Measurements from ENCODE around the gene FAM83E. TPM values are rescaled to one million over a fixed set of nuclear protein-coding genes. Genes with fewer than 3 reads are reported as not detected.
A peak's percentile ranks its signal among the peaks of the same experiment; 100 is the strongest.

FAM83E gene
- total and polyA plus RNA-seq, 2 donors (not counting 1 experiment from before 2014, with no cell fraction given), result 0.15 to 4.1 TPM

- intact Hi-C loops (cut with micrococcal nuclease), result loop anchor here (5.0 to 10.0 kb wide), 6 partner anchors 158 to 1367 kb away; partner anchors contain the start of genes C19orf73, EMP3, FLT3LG and INAFM1
- Histone ChIP-seq H3K27me3 (replicated peaks in 1 of 4; ENCODE audit: control extremely low read depth in 1 of 4, control insufficient read depth in 3 of 4, insufficient read depth in 4 of 4, low read length in 3 of 4) (no peaks in the 10 kb centered on the region), H3K4me1 (ENCODE audit: control insufficient read depth in 2 of 2, insufficient read depth in 2 of 2, low read length in 2 of 2) (peaks cover 28 to 31% of the 10 kb centered on the region in 2 donors), H4K20me1 (ENCODE audit: control insufficient read depth, insufficient read depth, low read length, poor library complexity, severe bottlenecking) (peaks cover 20% of the 10 kb centered on the region), H3K27ac (ENCODE audit: low read length in 2 of 2) (peak overlapping the region; percentile 89 to 94), H3K36me3 (replicated peaks in 1 of 2; ENCODE audit: control extremely low read depth in 1 of 2, control insufficient read depth in 1 of 2, extremely low read depth in 1 of 2, insufficient read depth in 2 of 2, low read length in 1 of 2) (no peaks in the 10 kb centered on the region), H2AFZ (ENCODE audit: insufficient read depth, low read depth, low read length, poor library complexity, severe bottlenecking) (no peak overlapping the region), H3K9ac (ENCODE audit: low read length) (no peak overlapping the region), H3K79me2 (ENCODE audit: control insufficient read depth, insufficient read depth, low read length) (peaks cover 57% of the 10 kb centered on the region), H3K4me2 (replicated peaks; ENCODE audit: low read depth, low read length, poor library complexity, severe bottlenecking) (peak overlapping the region; percentile 80), H3K4me3 (ENCODE audit: control extremely low read depth in 1 of 5, extremely low read depth in 1 of 5, insufficient read depth in 1 of 5, low read depth in 2 of 5, low read length in 4 of 5) (no peak overlapping the region), H3K9me3 (ENCODE audit: control extremely low read depth in 1 of 3, control insufficient read depth in 2 of 3, insufficient read depth in 1 of 3, low read length in 2 of 3) (peaks cover 0 to 11% (median 0%) of the 10 kb centered on the region in 3 donors)
- DNase-seq, result no peak
- ChIA-PET POLR2A (no interaction called here), CTCF (interaction anchor here (0.6 to 1.1 kb wide), 4 partner anchors 100 to 289 kb away, joined by 3 to 4 read pairs (median 3); no protein-coding TSS in a partner anchor)
- ATAC-seq (ENCODE audit: low read depth), result no peak
- peaks cover 4% of the 10 kb centered on the region for H3K9me3 Mint-ChIP-seq (ENCODE audit: insufficient read depth)
- no peaks in the 10 kb centered on the region for H3K27me3 Mint-ChIP-seq
- 95% methylated on average over 22 of the region's 33 CpGs for WGBS (ENCODE audit: insufficient coverage)
- TF ChIP-seq CTCF (IDR thresholded peaks at IDR 0.05) (no peak), EZH2 (IDR thresholded peaks at IDR 0.05; ENCODE audit: borderline replicate concordance, insufficient read depth, low read depth, low read length, poor library complexity, severe bottlenecking) (no peak)
- H3K4me1 Mint-ChIP-seq, result peaks cover 44% of the 10 kb centered on the region
- H3K4me3 Mint-ChIP-seq, result peak overlapping the region; percentile 96
- peak overlapping the region; percentile 100 for H3K27ac Mint-ChIP-seq
Measured at GRCh38 chr19:48639483-48640375, 24.9 kb upstream of the FAM83E start.

Measured in B cell (primary cell).